VCaP (cell line): ENCODE data around the gene MITF.

ENCODE experiments used
- H3K27ac ChIP-seq: fragments of 450-650 bp; 2 replicates; pipeline ENCODE4 v1.5.1; 2017
- TF ChIP-seq, protein P1 (sequence below): fragments of 450-650 bp; conservative IDR thresholded peaks from 2 replicates; pipeline ENCODE4 v1.5.1; 2017; ENCODE audit warnings: mild to moderate bottlenecking, moderate library complexity

MITF gene

GRCh38 chr3:69838696-69839515, 99.6 kb downstream of the MITF start:
- TF ChIP-seq, protein P1, sequence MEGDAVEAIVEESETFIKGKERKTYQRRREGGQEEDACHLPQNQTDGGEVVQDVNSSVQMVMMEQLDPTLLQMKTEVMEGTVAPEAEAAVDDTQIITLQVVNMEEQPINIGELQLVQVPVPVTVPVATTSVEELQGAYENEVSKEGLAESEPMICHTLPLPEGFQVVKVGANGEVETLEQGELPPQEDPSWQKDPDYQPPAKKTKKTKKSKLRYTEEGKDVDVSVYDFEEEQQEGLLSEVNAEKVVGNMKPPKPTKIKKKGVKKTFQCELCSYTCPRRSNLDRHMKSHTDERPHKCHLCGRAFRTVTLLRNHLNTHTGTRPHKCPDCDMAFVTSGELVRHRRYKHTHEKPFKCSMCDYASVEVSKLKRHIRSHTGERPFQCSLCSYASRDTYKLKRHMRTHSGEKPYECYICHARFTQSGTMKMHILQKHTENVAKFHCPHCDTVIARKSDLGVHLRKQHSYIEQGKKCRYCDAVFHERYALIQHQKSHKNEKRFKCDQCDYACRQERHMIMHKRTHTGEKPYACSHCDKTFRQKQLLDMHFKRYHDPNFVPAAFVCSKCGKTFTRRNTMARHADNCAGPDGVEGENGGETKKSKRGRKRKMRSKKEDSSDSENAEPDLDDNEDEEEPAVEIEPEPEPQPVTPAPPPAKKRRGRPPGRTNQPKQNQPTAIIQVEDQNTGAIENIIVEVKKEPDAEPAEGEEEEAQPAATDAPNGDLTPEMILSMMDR, result no peak
- no peak overlapping the region for H3K27ac ChIP-seq

DNA sequence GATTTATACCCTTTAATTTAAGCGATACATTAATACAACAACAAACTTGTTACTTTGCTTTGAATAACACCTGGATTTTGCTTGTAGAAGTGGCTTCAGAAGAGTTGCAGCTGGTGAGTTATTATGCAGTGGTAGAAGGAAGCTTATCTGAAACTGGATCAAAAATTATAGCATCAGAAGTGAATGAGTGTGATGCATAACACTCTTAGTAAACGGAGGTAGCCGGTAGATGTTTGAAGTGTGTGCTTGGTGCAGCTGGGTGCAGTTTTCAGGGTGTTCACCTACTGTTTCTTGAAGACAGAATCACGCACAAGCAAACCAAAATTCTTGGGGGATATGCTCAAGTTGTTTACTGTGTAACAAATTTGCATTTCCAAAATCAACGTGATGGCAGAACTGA, 103.1 kb downstream of the MITF start:
- TF ChIP-seq, protein P1, result no peak

GRCh38 chr3:69842789-69843188, 103.5 kb downstream of the MITF start:
- no peak overlapping the region for H3K27ac ChIP-seq
- TF ChIP-seq, protein P1, result no peak

More for the DNA sequence above, 103.1 kb downstream of the MITF start:
- no peak overlapping the region for H3K27ac ChIP-seq

DNA sequence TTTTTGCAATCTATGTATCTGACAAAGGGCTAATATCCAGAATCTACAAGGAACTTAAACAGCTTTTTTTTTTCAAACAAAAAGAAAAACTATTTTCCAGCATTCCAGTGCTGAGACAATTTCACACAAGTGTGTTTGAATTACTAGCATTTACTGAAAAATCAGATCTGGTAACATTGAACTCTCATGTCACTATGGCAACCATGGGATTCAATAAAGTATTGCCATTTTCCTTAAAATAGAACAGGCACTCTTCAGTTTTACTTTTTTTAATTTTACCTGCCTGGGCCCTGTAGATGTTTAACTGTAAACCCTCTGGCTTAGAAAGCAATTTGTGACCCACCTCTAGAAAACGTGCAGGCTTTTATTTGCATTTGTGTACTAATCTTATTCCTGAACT, 105.4 kb downstream of the MITF start:
- TF ChIP-seq, protein P1, result no peak

DNA sequence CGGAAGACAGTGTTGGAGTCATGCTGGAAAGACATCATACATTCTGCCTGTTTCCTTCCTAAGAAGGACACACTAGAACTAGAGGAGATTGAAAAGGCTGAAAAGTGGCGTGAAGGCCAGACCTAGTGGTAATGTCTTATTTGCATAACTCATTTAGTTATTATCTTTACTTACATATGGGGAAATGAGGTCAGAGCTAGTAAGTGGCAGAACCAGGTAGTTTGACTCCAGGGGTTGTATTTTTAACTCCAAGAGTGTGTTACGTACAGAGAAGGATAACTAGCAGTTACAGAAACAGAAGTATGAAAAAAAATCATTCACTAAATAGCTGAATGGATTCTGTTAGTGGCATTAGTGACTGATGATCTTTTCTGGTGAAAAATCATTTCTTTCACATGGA, 108.0 kb downstream of the MITF start:
- TF ChIP-seq, protein P1, result no peak

More for the DNA sequence above, 105.4 kb downstream of the MITF start:
- H3K27ac ChIP-seq, result no peak overlapping the region

DNA sequence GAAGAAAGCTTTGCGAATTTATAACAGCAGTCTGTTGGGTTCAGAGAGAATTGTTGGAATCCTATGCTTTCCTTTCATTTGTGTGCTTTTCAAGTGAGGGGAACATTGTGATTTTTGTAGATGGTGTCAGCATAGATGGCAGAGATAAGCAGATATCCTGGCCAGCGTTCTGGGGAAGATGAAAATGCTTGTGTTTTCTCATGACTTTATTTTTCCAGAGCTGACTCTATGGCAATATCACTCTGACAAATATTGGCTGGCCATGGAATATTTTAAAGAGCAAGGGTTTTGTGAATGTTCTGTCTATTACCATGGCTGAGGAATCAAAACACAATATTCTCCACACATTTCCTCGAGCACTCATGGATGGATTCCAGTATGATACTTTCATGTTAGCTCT, 108.8 kb downstream of the MITF start:
- TF ChIP-seq, protein P1, result no peak

More for the DNA sequence above, 108.0 kb downstream of the MITF start:
- no peak overlapping the region for H3K27ac ChIP-seq

GRCh38 chr3:69850849-69851248, 111.6 kb downstream of the MITF start:
- H3K27ac ChIP-seq, result no peak overlapping the region

More for the DNA sequence above, 108.8 kb downstream of the MITF start:
- no peak overlapping the region for H3K27ac ChIP-seq

More at GRCh38 chr3:69850849-69851248, 111.6 kb downstream of the MITF start:
- TF ChIP-seq, protein P1, result no peak
